Measurements from ENCODE around the gene ORAI1.

DNA sequence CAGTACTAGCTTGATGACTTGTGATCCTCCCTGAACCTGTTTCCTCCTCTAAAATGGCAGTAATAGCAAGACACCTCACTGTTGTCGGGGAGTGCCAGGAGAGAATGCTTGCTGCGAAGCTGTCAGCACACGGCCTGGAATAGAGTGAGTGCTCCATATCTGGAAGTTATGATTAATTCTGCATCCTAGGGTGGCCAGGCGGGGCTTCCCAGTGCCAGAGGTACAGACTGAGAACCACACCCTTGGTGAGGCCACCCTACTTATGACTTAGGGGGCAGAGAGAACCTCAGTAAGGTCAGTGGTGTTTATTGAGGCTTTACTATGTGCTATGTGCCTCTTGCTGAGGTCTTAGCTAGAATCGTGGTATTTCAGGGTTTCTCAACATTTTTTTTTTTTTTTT is 23.0 kb downstream of the ORAI1 start:
- TF ChIP-seq ZNF629 (tag by site-specific recombination; IDR thresholded peaks at IDR 0.05) (no peak), ZNF768 (tag by site-specific recombination; IDR thresholded peaks at IDR 0.05) (no peak), KLF9 (tag by site-specific recombination; IDR thresholded peaks at IDR 0.05; ENCODE audit: low read depth) (no peak), ZIC2 (tag by site-specific recombination; IDR thresholded peaks at IDR 0.05) (no peak), ZFP37 (tag by site-specific recombination; IDR thresholded peaks at IDR 0.05) (no peak), ZNF302 (tag by site-specific recombination; IDR thresholded peaks at IDR 0.05; ENCODE audit: low read depth) (no peak), ZNF274 (IDR thresholded peaks at IDR 0.05; ENCODE audit: low read length) (no peak), ZNF274 (tag by site-specific recombination; IDR thresholded peaks at IDR 0.05; ENCODE audit: borderline replicate concordance) (no peak), GLIS1 (tag by site-specific recombination; IDR thresholded peaks at IDR 0.05) (no peak)
- TF ChIP-seq, protein P1, sequence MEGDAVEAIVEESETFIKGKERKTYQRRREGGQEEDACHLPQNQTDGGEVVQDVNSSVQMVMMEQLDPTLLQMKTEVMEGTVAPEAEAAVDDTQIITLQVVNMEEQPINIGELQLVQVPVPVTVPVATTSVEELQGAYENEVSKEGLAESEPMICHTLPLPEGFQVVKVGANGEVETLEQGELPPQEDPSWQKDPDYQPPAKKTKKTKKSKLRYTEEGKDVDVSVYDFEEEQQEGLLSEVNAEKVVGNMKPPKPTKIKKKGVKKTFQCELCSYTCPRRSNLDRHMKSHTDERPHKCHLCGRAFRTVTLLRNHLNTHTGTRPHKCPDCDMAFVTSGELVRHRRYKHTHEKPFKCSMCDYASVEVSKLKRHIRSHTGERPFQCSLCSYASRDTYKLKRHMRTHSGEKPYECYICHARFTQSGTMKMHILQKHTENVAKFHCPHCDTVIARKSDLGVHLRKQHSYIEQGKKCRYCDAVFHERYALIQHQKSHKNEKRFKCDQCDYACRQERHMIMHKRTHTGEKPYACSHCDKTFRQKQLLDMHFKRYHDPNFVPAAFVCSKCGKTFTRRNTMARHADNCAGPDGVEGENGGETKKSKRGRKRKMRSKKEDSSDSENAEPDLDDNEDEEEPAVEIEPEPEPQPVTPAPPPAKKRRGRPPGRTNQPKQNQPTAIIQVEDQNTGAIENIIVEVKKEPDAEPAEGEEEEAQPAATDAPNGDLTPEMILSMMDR (tag by site-specific recombination; IDR thresholded peaks at IDR 0.05), result no peak
- TF ChIP-seq, protein P2, sequence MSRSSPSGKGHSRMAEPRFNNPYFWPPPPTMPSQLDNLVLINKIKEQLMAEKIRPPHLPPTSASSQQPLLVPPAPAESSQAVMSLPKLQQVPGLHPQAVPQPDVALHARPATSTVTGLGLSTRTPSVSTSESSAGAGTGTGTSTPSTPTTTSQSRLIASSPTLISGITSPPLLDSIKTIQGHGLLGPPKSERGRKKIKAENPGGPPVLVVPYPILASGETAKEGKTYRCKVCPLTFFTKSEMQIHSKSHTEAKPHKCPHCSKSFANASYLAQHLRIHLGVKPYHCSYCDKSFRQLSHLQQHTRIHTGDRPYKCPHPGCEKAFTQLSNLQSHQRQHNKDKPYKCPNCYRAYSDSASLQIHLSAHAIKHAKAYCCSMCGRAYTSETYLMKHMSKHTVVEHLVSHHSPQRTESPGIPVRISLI (tag by site-specific recombination; IDR thresholded peaks at IDR 0.05), result no peak
- TF ChIP-seq, protein P3, sequence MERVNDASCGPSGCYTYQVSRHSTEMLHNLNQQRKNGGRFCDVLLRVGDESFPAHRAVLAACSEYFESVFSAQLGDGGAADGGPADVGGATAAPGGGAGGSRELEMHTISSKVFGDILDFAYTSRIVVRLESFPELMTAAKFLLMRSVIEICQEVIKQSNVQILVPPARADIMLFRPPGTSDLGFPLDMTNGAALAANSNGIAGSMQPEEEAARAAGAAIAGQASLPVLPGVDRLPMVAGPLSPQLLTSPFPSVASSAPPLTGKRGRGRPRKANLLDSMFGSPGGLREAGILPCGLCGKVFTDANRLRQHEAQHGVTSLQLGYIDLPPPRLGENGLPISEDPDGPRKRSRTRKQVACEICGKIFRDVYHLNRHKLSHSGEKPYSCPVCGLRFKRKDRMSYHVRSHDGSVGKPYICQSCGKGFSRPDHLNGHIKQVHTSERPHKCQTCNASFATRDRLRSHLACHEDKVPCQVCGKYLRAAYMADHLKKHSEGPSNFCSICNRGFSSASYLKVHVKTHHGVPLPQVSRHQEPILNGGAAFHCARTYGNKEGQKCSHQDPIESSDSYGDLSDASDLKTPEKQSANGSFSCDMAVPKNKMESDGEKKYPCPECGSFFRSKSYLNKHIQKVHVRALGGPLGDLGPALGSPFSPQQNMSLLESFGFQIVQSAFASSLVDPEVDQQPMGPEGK (tag by site-specific recombination; IDR thresholded peaks at IDR 0.05), result no peak

Measured in HEK293 (cell line).